SIG-M5 treated with dmso at 0.1 percent for 504 hours (cell line): ENCODE measurements around the gene NOP9.
"Not testable (repeated sequence)": the region's sequence is repeated elsewhere in the genome, so short reads cannot be mapped to it uniquely, and the experiment has no call there.

Experiments used
- DNase-seq: peaks from one replicate; lab custom pipeline; 2025; ENCODE audit not compliant: unreplicated experiment; lab: John Stamatoyannopoulos, UW

Gene NOP9

GRCh38 chr14:24327303-24327702 is 27.7 kb downstream of the NOP9 start:
- no peak for DNase-seq

GRCh38 chr14:24327914-24328313 is 28.3 kb downstream of the NOP9 start:
- not testable (repeated sequence) for DNase-seq

DNA sequence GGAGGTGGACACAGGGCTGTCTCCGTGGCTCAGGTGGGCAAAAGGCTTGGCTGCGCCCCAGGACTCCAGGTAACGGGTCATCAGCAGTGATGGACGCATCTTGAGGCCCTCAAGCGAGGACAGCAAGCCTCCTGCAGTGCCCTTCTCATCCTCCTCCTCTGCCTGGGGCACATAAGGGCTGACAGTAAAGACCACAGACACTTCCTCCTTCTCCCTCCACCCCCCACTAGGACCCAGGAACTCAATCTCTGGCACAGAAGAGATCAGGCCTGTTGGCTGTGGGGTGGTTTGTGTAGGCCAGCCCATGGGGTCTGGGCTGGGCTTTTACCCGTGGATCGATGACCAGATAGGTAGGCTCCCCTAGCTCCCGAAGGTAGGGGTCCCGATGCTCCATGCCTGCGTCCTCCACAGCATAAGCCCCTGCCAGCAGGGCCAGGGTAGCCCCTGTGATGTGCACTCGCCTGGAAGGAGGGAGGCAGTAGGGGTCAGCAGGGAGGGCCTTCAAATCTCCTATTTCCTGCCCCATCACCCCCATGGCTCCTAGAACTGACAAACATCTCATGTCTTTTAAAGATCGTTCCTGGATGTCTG is 29.5 kb downstream of the NOP9 start:
- no peak for DNase-seq

GRCh38 chr14:24329736-24330135 is 30.1 kb downstream of the NOP9 start:
- DNase-seq, result no peak

GRCh38 chr14:24330973-24331674 is 31.5 kb downstream of the NOP9 start:
- DNase-seq, result no peak

DNA sequence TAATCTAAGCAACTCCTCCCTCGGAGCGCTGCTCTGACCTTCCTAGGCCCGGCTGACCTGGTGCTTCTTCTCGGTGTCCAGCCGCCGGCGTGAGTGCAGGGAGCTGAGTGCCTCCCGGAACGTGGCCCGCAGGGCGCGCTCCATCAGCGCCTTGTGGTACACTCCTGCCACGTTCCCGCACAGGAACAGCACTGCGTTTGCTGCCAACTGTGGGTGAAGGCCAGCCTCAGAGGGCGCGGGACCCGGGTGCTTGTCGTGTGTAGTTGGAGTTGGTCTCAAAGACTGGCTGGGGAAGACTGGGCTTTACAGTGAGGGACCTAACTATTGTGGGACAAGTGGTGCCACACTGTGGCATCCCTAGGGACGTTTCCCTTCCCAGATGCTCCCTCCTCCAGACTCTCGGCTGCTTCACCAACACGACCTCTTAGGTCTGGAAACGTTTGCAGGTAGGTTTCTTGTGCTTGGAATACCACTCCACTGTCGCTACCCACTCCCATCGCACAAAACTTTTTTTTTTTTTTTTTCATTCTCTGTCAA is 32.1 kb downstream of the NOP9 start:
- no peak for DNase-seq

GRCh38 chr14:24332268-24332993 is 32.8 kb downstream of the NOP9 start:
- DNase-seq, result peak; percentile 73

- no peak for DNase-seq
Measured at GRCh38 chr14:24334431-24335291, 35.0 kb downstream of the NOP9 start, which contains the start of gene ADCY4. Gene ADCY4 (minus strand): TSS chr14:24335071. CDS start chr14:24334652, 419 bp downstream.

- DNase-seq, result no peak
Measured at GRCh38 chr14:24335461-24336171, 36.0 kb downstream of the NOP9 start.

DNA sequence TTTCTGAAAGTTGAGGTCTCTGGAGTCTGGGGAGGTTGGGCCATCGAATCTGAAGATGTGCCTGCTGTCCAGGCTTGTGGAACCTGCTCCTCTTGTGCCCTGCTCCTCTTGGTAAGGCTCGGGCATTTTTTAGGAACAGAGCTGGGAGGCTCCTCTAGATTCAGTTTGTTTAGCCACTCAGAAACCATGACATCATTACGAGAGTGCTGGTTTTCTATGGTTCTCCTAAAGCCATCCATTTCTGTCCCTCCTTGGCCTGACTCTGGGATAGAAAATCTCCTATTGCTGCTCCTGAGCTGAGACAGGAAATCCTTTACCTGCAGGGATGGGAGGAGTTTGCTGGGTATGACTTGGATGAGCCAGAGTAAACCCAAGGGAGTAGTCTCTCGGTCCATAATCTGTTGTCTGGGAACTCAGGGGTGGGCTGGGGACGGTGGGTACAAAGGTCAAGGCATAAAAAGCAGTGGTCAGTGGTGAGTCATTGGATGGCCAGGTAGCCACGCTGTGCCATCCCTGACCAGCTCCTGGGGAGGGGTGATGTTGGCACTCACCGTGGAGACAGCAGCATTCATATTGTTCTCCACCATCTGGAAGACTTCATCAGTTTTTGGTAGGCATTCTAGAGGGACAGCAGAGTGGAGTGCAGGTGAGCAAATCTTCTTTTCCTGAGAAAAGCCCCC is 37.6 kb downstream of the NOP9 start:
- no peak for DNase-seq

DNA sequence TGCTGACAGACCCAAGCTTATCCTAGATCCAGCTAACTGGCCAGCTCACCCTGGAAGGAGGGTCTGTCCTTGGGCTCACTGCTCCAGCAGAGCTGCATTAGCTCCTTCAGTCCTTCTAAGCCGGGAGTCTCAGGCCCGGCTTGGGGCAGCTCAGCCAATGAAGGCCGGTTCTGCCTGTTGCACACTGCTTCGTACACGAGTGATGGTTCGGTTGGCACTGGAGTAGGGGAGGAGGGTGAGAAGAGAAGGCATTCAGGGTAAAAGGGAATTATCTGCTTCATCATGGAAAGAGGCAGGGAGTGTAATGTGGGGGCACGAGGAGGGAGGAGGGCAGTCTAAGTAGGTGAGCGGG is 38.1 kb downstream of the NOP9 start:
- DNase-seq, result no peak

- no peak for DNase-seq
Measured at GRCh38 chr14:24338843-24339242, 39.2 kb downstream of the NOP9 start.

DNA sequence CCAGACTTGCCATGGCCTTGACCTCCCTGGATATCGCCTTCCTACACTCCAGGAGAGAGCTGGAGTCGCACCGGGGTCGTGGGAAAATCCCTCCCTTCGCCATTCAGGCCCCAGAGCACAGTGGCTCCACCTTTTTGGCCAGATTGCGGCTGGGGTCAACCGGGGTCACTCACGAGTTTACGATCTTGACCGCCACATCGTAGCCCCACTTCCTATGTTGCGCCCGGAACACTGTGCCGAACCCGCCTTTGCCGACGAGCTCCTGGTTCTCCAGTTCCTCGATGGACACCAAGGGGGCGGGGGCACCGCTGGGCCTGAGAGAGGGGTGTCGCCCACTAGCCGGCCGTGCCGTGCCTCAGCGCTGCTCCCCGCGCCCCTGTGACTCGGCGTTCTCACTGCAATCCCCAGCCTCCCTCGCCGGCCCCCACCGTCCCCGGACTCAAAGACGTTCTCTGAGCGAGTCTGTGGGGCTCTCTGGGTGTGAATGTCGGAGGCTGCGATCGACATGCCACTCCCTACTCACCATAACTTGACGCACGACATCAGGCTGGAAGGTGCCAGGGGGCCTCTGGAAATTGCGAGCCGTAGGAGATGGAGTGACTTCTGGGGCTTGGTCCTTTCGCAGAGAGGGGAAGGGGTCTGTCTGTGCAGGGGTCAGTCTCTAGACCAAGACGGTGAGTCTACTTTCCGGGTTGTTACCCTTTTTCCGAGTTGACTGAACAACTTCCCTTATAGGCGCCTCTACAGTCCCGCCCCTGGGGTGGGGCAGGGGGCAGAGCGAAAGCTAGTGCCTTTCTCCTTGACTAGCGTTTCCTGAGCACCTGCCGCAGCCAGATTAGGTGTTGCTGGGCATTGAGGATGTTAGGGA is 39.9 kb downstream of the NOP9 start, which contains the start of gene RIPK3:
TSS of gene RIPK3 (minus strand) at position 708 of the 868 bp plus-strand sequence. CDS start at position 543, 165 bp downstream.
- no peak for DNase-seq

GRCh38 chr14:24340606-24341005 is 41.0 kb downstream of the NOP9 start:
- no peak for DNase-seq

GRCh38 chr14:24342889-24343288 is 43.2 kb downstream of the NOP9 start:
- no peak for DNase-seq

DNA sequence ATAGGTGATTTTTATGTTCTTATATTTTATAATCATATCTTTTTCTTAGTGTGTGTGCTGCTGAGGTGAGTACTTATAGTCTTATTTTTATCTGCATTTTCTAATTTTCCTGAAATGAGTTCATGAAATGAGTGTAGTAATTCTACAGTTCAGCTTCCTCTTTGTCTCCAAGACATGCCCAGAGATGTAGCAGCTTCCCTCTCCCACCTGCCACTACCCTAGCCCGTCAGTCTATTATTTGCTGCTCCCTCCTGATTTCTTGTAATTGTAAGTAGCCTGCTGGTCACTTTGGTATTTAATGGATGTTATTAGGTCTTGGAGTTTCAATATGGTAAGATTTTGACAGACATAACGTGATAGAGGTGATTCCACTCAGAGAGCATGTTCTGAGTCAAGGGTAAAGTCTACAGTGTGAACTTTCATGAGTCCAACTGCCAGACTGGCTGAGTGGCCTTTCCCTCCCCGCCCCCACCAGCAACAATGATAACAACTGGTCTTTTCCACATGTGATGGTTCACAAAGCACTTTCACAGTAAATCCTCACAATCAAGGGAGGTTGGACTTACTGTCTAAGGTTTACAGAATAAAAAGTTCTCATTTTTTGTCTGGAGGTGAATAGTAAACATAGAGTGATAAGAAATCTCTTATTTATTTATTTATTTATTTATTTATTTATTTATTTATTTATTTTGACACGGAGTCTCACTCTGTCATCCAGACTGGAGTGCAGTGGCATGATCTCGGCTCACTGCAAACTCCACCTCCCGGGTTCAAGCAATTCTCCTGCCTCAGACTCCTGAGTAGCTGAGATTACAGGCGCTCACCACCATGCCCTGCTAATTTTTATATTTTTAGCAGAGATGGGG is 44.4 kb downstream of the NOP9 start:
- no peak for DNase-seq

DNA sequence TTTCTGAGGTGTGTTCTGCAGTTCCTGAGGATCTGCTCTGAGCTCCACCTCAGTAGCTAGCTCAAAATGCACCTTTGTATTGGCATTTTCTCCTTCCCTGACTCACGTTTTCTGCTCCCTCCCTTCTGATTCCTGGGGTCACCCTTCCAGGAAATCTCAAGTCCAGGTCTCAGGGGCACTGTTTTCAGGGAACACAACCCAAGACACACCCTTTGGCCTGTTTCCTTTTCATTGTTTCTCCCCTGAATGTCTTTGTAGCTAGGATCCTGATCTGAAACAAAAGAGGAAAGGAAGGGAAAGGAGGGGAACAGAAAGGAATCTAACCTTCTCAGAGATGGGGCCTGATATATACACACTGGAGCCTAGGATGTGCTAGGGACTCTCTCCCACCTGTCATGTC is 47.5 kb downstream of the NOP9 start:
- DNase-seq, result no peak

- DNase-seq, result no peak
Measured at GRCh38 chr14:24348186-24348585, 48.5 kb downstream of the NOP9 start.
